ENCODE data around the gene NRG3. TPM values are rescaled to one million over a fixed set of nuclear protein-coding genes. Genes with fewer than 3 reads are reported as not detected.

Gene NRG3
- total and polyA plus RNA-seq, 2 donors (not counting 1 experiment from before 2014, with no cell fraction given) = 0.06 TPM; not detected in 1

DNA sequence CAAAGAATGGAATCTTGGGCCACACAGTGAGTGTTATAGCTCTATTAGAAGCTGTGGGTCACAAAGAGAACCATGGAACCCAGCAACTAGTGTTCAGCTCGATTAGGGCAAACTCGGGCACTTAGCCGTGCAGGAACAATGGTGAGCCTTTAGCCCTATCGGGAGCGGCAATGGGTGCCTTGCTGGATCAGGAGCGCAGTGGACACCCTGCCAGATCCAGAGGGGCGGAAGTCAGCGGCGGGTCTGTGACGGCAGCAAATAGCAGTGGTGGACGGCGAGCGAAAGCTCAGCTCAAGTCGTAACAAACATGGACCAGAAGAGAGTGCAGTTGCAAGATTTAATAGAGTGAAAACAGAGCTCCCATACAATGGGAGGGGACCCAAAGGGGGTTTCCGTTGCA, 43.9 kb upstream of the NRG3 start:
- DNase-seq (no peak), ATAC-seq (ENCODE audit: low read depth) (no peak)
- Mint-ChIP-seq H3K27ac (no peak overlapping the region), H3K4me3 (no peak overlapping the region), H3K27me3 (no peaks in the 10 kb centered on the region), H3K4me1 (no peaks in the 10 kb centered on the region), H3K9me3 (ENCODE audit: insufficient read depth) (peaks cover 3% of the 10 kb centered on the region)
- Histone ChIP-seq H3K9ac (ENCODE audit: low read length) (no peak overlapping the region), H3K36me3 (replicated peaks in 1 of 2; ENCODE audit: control extremely low read depth in 1 of 2, control insufficient read depth in 1 of 2, extremely low read depth in 1 of 2, insufficient read depth in 2 of 2, low read length in 1 of 2) (no peaks in the 10 kb centered on the region), H4K20me1 (ENCODE audit: control insufficient read depth, insufficient read depth, low read length, poor library complexity, severe bottlenecking) (no peaks in the 10 kb centered on the region), H3K4me2 (replicated peaks; ENCODE audit: low read depth, low read length, poor library complexity, severe bottlenecking) (no peak overlapping the region), H3K4me3 (ENCODE audit: control extremely low read depth in 1 of 5, extremely low read depth in 1 of 5, insufficient read depth in 1 of 5, low read depth in 2 of 5, low read length in 4 of 5) (no peak overlapping the region), H3K9me3 (ENCODE audit: control extremely low read depth in 1 of 3, control insufficient read depth in 2 of 3, insufficient read depth in 1 of 3, low read length in 2 of 3) (peaks cover 0 to 3% (median 0%) of the 10 kb centered on the region in 3 donors), H2AFZ (ENCODE audit: insufficient read depth, low read depth, low read length, poor library complexity, severe bottlenecking) (no peak overlapping the region), H3K4me1 (ENCODE audit: control insufficient read depth in 2 of 2, insufficient read depth in 2 of 2, low read length in 2 of 2) (no peaks in the 10 kb centered on the region), H3K27me3 (replicated peaks in 1 of 4; ENCODE audit: control extremely low read depth in 1 of 4, control insufficient read depth in 3 of 4, insufficient read depth in 4 of 4, low read length in 3 of 4) (no peaks in the 10 kb centered on the region), H3K27ac (ENCODE audit: low read length in 2 of 2) (no peak overlapping the region), H3K79me2 (ENCODE audit: control insufficient read depth, insufficient read depth, low read length) (no peaks in the 10 kb centered on the region)
- POLR2A ChIA-PET = no interaction called here
- CTCF ChIA-PET = no interaction called here
- intact Hi-C loops (cut with micrococcal nuclease) = no loop called here
- WGBS (ENCODE audit: insufficient coverage) = 96% methylated on average over 13 of the region's 15 CpGs
- TF ChIP-seq EZH2 (IDR thresholded peaks at IDR 0.05; ENCODE audit: borderline replicate concordance, insufficient read depth, low read depth, low read length, poor library complexity, severe bottlenecking) = no peak
- TF ChIP-seq, protein P1, sequence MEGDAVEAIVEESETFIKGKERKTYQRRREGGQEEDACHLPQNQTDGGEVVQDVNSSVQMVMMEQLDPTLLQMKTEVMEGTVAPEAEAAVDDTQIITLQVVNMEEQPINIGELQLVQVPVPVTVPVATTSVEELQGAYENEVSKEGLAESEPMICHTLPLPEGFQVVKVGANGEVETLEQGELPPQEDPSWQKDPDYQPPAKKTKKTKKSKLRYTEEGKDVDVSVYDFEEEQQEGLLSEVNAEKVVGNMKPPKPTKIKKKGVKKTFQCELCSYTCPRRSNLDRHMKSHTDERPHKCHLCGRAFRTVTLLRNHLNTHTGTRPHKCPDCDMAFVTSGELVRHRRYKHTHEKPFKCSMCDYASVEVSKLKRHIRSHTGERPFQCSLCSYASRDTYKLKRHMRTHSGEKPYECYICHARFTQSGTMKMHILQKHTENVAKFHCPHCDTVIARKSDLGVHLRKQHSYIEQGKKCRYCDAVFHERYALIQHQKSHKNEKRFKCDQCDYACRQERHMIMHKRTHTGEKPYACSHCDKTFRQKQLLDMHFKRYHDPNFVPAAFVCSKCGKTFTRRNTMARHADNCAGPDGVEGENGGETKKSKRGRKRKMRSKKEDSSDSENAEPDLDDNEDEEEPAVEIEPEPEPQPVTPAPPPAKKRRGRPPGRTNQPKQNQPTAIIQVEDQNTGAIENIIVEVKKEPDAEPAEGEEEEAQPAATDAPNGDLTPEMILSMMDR (IDR thresholded peaks at IDR 0.05) = no peak

DNA sequence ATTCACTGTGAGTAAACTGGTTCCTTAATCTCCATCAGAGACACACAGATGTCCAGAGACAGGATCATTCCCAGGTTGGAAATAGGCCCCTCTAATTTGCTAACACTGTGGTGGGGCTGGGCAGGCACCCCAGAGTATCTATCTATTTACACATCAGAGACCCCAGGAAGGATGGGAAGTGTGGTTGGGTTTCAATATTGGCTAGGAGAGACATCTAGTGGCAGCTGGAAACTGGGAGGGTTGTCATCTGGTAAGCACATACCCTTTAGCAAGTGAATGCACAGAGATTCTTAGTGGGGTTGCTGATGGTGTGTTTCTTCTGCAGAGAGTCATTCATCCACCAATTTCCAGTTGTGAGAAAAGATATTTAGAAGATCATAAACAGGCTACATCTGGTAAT, 36.0 kb upstream of the NRG3 start:
- ChIA-PET CTCF (no interaction called here), POLR2A (no interaction called here)
- Mint-ChIP-seq H3K27ac (no peak overlapping the region), H3K27me3 (no peaks in the 10 kb centered on the region), H3K4me3 (no peak overlapping the region), H3K4me1 (no peaks in the 10 kb centered on the region), H3K9me3 (ENCODE audit: insufficient read depth) (no peaks in the 10 kb centered on the region)
- no peaks in the 10 kb centered on the region for H3K4me1 ChIP-seq (ENCODE audit: control insufficient read depth in 2 of 2, insufficient read depth in 2 of 2, low read length in 2 of 2)
- no peak overlapping the region for H2AFZ ChIP-seq (ENCODE audit: insufficient read depth, low read depth, low read length, poor library complexity, severe bottlenecking)
- H3K27me3 ChIP-seq (replicated peaks in 1 of 4; ENCODE audit: control extremely low read depth in 1 of 4, control insufficient read depth in 3 of 4, insufficient read depth in 4 of 4, low read length in 3 of 4) = no peaks in the 10 kb centered on the region
- H3K79me2 ChIP-seq (ENCODE audit: control insufficient read depth, insufficient read depth, low read length) = no peaks in the 10 kb centered on the region
- intact Hi-C loops (cut with micrococcal nuclease) = no loop called here
- no peak overlapping the region for H3K4me2 ChIP-seq (replicated peaks; ENCODE audit: low read depth, low read length, poor library complexity, severe bottlenecking)
- ATAC-seq (ENCODE audit: low read depth) = no peak
- no peak overlapping the region for H3K9ac ChIP-seq (ENCODE audit: low read length)
- TF ChIP-seq, protein P1 (IDR thresholded peaks at IDR 0.05) = no peak
- TF ChIP-seq EZH2 (IDR thresholded peaks at IDR 0.05; ENCODE audit: borderline replicate concordance, insufficient read depth, low read depth, low read length, poor library complexity, severe bottlenecking) = no peak
- H4K20me1 ChIP-seq (ENCODE audit: control insufficient read depth, insufficient read depth, low read length, poor library complexity, severe bottlenecking) = no peaks in the 10 kb centered on the region
- no peak overlapping the region for H3K4me3 ChIP-seq (ENCODE audit: control extremely low read depth in 1 of 5, extremely low read depth in 1 of 5, insufficient read depth in 1 of 5, low read depth in 2 of 5, low read length in 4 of 5)
- no peaks in the 10 kb centered on the region for H3K36me3 ChIP-seq (replicated peaks in 1 of 2; ENCODE audit: control extremely low read depth in 1 of 2, control insufficient read depth in 1 of 2, extremely low read depth in 1 of 2, insufficient read depth in 2 of 2, low read length in 1 of 2)
- H3K27ac ChIP-seq (ENCODE audit: low read length in 2 of 2) = no peak overlapping the region
- no peaks in the 10 kb centered on the region for H3K9me3 ChIP-seq (ENCODE audit: control extremely low read depth in 1 of 3, control insufficient read depth in 2 of 3, insufficient read depth in 1 of 3, low read length in 2 of 3)
- no peak for DNase-seq
